Liver (tissue), 9 donors: Measurements from ENCODE around the gene NUDT13. TPM values are rescaled to one million over a fixed set of nuclear protein-coding genes. Genes with fewer than 3 reads are reported as not detected.

Source experiments
- DNase-seq: peaks from one replicate; pipeline ENCODE4 v3.0.0-alpha.2; 2017; ENCODE audit warnings: low spot score
- H3K27ac ChIP-seq, 2 donors: one replicate each; pipeline ENCODE4 v1.7.0; 2013; ENCODE audit warnings: inconsistent platforms in 2 of 2, low read length in 2 of 2, control low read depth in 1 of 2, low read depth in 1 of 2, mild to moderate bottlenecking in 1 of 2
- H3K27me3 ChIP-seq, 4 donors: one replicate each; pipeline versions ENCODE4 v1.6.1 to v1.7.0; 2013; ENCODE audit warnings: low read length in 3 of 4, inconsistent platforms in 1 of 4, mild to moderate bottlenecking in 1 of 4, moderate library complexity in 1 of 4; ENCODE audit not compliant: control insufficient read depth in 4 of 4, insufficient read depth in 4 of 4
- H3K36me3 ChIP-seq, 4 donors: one replicate each; pipeline versions ENCODE4 v1.6.1 to v1.7.0; 2013; ENCODE audit warnings: low read length in 3 of 4, mild to moderate bottlenecking in 3 of 4, low read depth in 1 of 4, moderate library complexity in 1 of 4; ENCODE audit not compliant: control insufficient read depth in 4 of 4, insufficient read depth in 3 of 4
- H3K4me1 ChIP-seq, 4 donors: one replicate each; pipeline versions ENCODE4 v1.6.1 to v1.7.0; 2013; ENCODE audit warnings: low read length in 3 of 4, mild to moderate bottlenecking in 3 of 4, moderate library complexity in 1 of 4; ENCODE audit not compliant: control insufficient read depth in 4 of 4, insufficient read depth in 4 of 4
- H3K4me3 ChIP-seq, 3 donors: one replicate each; pipeline versions ENCODE4 v1.6.1 to v1.7.0; 2013; ENCODE audit warnings: low read length in 3 of 3, control low read depth in 1 of 3, low read depth in 1 of 3, mild to moderate bottlenecking in 1 of 3
- H3K9ac ChIP-seq, 2 donors: one replicate each; pipeline ENCODE4 v1.7.0; 2013; ENCODE audit warnings: low read length in 2 of 2, mild to moderate bottlenecking in 2 of 2, moderate library complexity in 2 of 2, control low read depth in 1 of 2, low read depth in 1 of 2
- H3K9me3 ChIP-seq, 4 donors: one replicate each; pipeline versions ENCODE4 v1.6.1 to v1.7.0; 2013; ENCODE audit warnings: low read length in 3 of 4; ENCODE audit not compliant: control insufficient read depth in 4 of 4
- ATF3 ChIP-seq: IDR thresholded peaks from 2 replicates; pipeline ENCODE4 v1.6.1; 2016; ENCODE audit warnings: antibody characterized with exemption
- CTCF ChIP-seq: fragments of 150-350 bp; IDR thresholded peaks from 2 replicates; pipeline ENCODE4 v1.5.1; 2017; ENCODE audit warnings: improper control_type of control experiment, low read depth, low read length; ENCODE audit not compliant: missing input control
- EGR1 ChIP-seq, 2 donors: IDR thresholded peaks; 2 replicates each; pipeline ENCODE4 v1.6.1; 2016 to 2018; ENCODE audit warnings: antibody characterized with exemption in 2 of 2, low read depth in 2 of 2
- FOXA1 ChIP-seq: IDR thresholded peaks from 2 replicates; pipeline ENCODE4 v1.6.1; 2016; ENCODE audit warnings: antibody characterized with exemption
- FOXA2 ChIP-seq: IDR thresholded peaks from 2 replicates; pipeline ENCODE4 v1.6.1; 2016; ENCODE audit warnings: antibody characterized with exemption
- GABPA ChIP-seq, 2 donors: IDR thresholded peaks in 1 of 2; conservative IDR thresholded peaks in 1 of 2; 2 replicates each; pipeline ENCODE4 v1.6.1; 2016; ENCODE audit warnings: antibody characterized with exemption in 2 of 2, mild to moderate bottlenecking in 1 of 2, moderate library complexity in 1 of 2
- HNF4A ChIP-seq, 2 donors: conservative IDR thresholded peaks; 2 replicates each; pipeline ENCODE4 v1.6.1; 2016; ENCODE audit warnings: antibody characterized with exemption in 2 of 2, mild to moderate bottlenecking in 2 of 2
- HNF4G ChIP-seq: IDR thresholded peaks from 2 replicates; pipeline ENCODE4 v1.6.1; 2016; ENCODE audit warnings: antibody characterized with exemption
- JUND ChIP-seq, 2 donors: IDR thresholded peaks; 2 replicates each; pipeline ENCODE4 v1.6.1; 2016; ENCODE audit warnings: antibody characterized with exemption in 2 of 2
- MAX ChIP-seq: IDR thresholded peaks from 2 replicates; pipeline ENCODE4 v1.6.1; 2016; ENCODE audit warnings: antibody characterized with exemption
- NR2F2 ChIP-seq: IDR thresholded peaks from 2 replicates; pipeline ENCODE4 v1.6.1; 2016; ENCODE audit warnings: antibody characterized with exemption
- RAD21 ChIP-seq, 2 donors: IDR thresholded peaks; 2 replicates each; pipeline ENCODE4 v1.6.1; 2016; ENCODE audit warnings: antibody characterized with exemption in 2 of 2, mild to moderate bottlenecking in 2 of 2
- REST ChIP-seq: IDR thresholded peaks from 2 replicates; pipeline ENCODE4 v1.6.1; 2016; ENCODE audit warnings: antibody characterized with exemption, mild to moderate bottlenecking
- RXRA ChIP-seq, 2 donors: IDR thresholded peaks; 2 replicates each; pipeline ENCODE4 v1.6.1; 2017 to 2018; ENCODE audit warnings: antibody characterized with exemption in 2 of 2, mild to moderate bottlenecking in 1 of 2
- SP1 ChIP-seq: IDR thresholded peaks from 2 replicates; pipeline ENCODE4 v1.6.1; 2018; ENCODE audit warnings: antibody characterized with exemption, mild to moderate bottlenecking
- TAF1 ChIP-seq: conservative IDR thresholded peaks from 2 replicates; pipeline ENCODE4 v1.6.1; 2016; ENCODE audit warnings: antibody characterized with exemption, mild to moderate bottlenecking
- YY1 ChIP-seq: IDR thresholded peaks from 2 replicates; pipeline ENCODE4 v1.6.1; 2016; ENCODE audit warnings: antibody characterized with exemption, mild to moderate bottlenecking
- ZBTB33 ChIP-seq: IDR thresholded peaks from 2 replicates; pipeline ENCODE4 v1.6.1; 2016; ENCODE audit warnings: antibody characterized with exemption
- WGBS: extraction: QIAGEN DNeasy Blood & Tissue Kit; methylation state at CpG from one replicate; pipeline ENCODE4 v1.1.7; 2013; 5-methylcytosine and 5-hydroxymethylcytosine counted together
- polyA plus RNA-seq, 2 donors: library from polyadenylated mRNA; stranded (reverse) in 1 of 2; unstranded in 1 of 2; fragments of 200-250 nt in 1 of 2; fragments of >200 nt in 1 of 2; fragmentation: Nextera tagmentation in 1 of 2; extraction: Ambion mirVana in 1 of 2; gene quantifications; one replicate each; pipeline versions ENCODE4 v1.2.1 to v1.2.3, GENCODE V29; 2013 to 2015
- total RNA-seq, 2 donors: library from RNA; depleted of rRNA; stranded (reverse); fragments of >200 nt; gene quantifications; one replicate each; pipeline ENCODE4 v1.2.3, GENCODE V29; 2014
- donor health status: healthy.
- donor health status: healthy.
- donor health status: healthy.
- donor health status: healthy.
- donor health status: healthy.

Gene NUDT13
- total and polyA plus RNA-seq, 4 donors: 0.60 to 4.0 (median 2.4) TPM

GRCh38 chr10:73131913-73132686, 21.8 kb downstream of the NUDT13 start:
- Histone ChIP-seq H3K4me1 (peaks cover 3 to 15% (median 8%) of the 10 kb centered on the region in 4 donors), H3K9ac (no peak overlapping the region), H3K36me3 (peaks cover 0 to 52% (median 21%) of the 10 kb centered on the region in 4 donors), H3K4me3 (no peak overlapping the region), H3K27me3 (no peaks in the 10 kb centered on the region), H3K27ac (peak overlapping the region; percentile 58 to 82), H3K9me3 (no peaks in the 10 kb centered on the region)
- WGBS: 40% methylated on average over 2 of the region's 2 CpGs
- TF ChIP-seq ZBTB33 (peak; percentile 72), RXRA (IDR thresholded peaks at IDR 0.05) (peak; percentile 95 to 96), HNF4A (conservative IDR thresholded peaks at IDR 0.05) (peak; percentile 86 to 92), FOXA2 (peak; percentile 90), EGR1 (IDR thresholded peaks at IDR 0.05; ENCODE audit: low read depth in 2 of 2) (peak; percentile 25 to 67), JUND (IDR thresholded peaks at IDR 0.05) (peak; percentile 35 to 74), CTCF (no peak), REST (peak; percentile 45), YY1 (peak; percentile 71), NR2F2 (no peak), HNF4G (peak; percentile 62), GABPA (IDR thresholded peaks at IDR 0.05 in 1 of 2, conservative IDR thresholded peaks at IDR 0.05 in 1 of 2) (peak in 1 of 2 donors; percentile 37), RAD21 (IDR thresholded peaks at IDR 0.05) (peak; percentile 21 to 37), TAF1 (no peak), MAX (peak; percentile 77), ATF3 (no peak), FOXA1 (peak; percentile 76), SP1 (peak; percentile 72)
- no peak for DNase-seq
